HFF-Myc (cell line): ENCODE data around the gene DTX2.
"Not testable (repeated sequence)": the region's sequence is repeated elsewhere in the genome, so short reads cannot be mapped to it uniquely, and the experiment has no call there.

ENCODE experiments used
- DNase-seq: peaks from one replicate; pipeline ENCODE4 v3.0.0-alpha.2; 2011; ENCODE audit warnings: low read depth; ENCODE audit errors: extremely low read depth
- H3K4me3 ChIP-seq: replicated peaks from 2 replicates; pipeline ENCODE4 v1.5.1; 2011; ENCODE audit warnings: low read depth, mild to moderate bottlenecking, control low read depth, low read length
- CTCF ChIP-seq: IDR thresholded peaks from 2 replicates; pipeline ENCODE4 v1.5.1; 2012; ENCODE audit warnings: mild to moderate bottlenecking, low read depth, low read length, control low read depth; ENCODE audit errors: missing control alignments

The DTX2 gene

GRCh38 chr7:76461464-76462101, at the start of gene DTX2:
Gene DTX2, plus strand, starts transcription at chr7:76461709. Its CDS starts 18,801 bp downstream, at chr7:76480510.
- peak within 1 kb of the TSS; percentile 42 for H3K4me3 ChIP-seq
- DNase-seq, result not testable (repeated sequence)

- no peak for TF ChIP-seq CTCF
- H3K4me3 ChIP-seq, result no peak overlapping the region
- DNase-seq, result no peak
Measured at GRCh38 chr7:76412249-76412648, 49.3 kb upstream of the DTX2 start.

DNA sequence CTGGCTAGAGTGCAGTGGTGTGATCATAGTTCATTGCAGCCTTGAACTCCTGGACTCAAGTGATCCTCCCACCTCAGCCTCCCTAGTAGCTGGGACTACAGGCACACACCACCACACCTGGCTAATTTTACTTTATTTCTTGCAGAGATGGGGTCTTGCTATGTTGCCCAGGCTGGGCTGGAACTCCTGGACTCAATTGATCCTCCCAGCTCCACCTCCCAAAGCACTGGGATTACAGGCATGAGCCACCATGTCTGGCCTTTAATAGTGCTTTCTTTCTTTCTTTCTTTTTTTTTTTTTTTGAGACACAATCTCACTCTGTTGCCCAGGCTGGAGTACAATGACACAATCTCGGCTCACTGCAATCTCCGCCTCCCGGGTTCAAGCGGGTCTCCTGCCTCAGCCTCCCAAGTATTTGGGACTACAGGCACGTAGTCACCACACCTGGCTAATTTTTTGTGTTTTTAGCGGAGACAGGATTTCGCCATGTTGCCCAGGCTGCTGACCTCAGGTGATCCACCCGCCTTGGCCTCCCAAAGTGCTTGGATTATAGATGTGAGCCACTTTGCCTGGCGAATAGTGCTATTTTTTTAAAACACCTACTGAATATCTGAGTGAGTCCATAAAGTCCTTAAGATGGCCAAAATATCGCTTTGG, 43.7 kb upstream of the DTX2 start:
- not testable (repeated sequence) for H3K4me3 ChIP-seq, DNase-seq

- not testable (repeated sequence) for H3K4me3 ChIP-seq
- DNase-seq, result peak; percentile 93
Measured at GRCh38 chr7:76421097-76421496, 40.4 kb upstream of the DTX2 start.

- TF ChIP-seq CTCF, result no peak
- H3K4me3 ChIP-seq, result no peak overlapping the region
- DNase-seq, result no peak
Measured at GRCh38 chr7:76423666-76424412, 37.7 kb upstream of the DTX2 start.

- no peak within 1 kb of the TSS for H3K4me3 ChIP-seq
- TF ChIP-seq CTCF, result no peak
- no peak for DNase-seq
Measured at GRCh38 chr7:76424413-76425111, 36.9 kb upstream of the DTX2 start, which contains the start of gene ZP3. Gene ZP3, plus strand, starts transcription at chr7:76424950. Its CDS starts 15 bp downstream, at chr7:76424965.

DNA sequence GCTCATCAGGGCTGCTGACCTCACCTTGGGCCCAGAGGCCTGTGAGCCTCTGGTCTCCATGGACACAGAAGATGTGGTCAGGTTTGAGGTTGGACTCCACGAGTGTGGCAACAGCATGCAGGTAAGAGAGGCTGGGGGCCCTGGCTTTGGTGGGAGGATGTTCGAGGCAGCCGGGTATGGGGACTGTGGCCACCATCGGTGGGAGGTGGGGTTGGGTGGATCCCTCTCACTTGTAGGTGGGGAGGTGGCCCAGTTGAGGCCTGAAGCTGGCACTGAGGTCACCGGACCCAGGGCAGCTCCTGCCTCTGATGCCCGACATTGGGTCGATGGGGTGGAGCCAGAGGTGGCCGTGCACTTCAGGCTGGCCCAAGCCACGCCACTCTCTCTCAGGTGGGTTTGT, 36.4 kb upstream of the DTX2 start:
- no peak for DNase-seq
- TF ChIP-seq CTCF, result no peak

GRCh38 chr7:76425558-76425957, 36.0 kb upstream of the DTX2 start:
- not testable (repeated sequence) for DNase-seq, H3K4me3 ChIP-seq

More for the DNA sequence above, 36.4 kb upstream of the DTX2 start:
- no peak overlapping the region for H3K4me3 ChIP-seq
